ENCODE results near the gene ARHGDIB.

The ARHGDIB gene

GRCh38 chr12:14934511-14934910 is 26.9 kb downstream of the ARHGDIB start:
- in situ Hi-C loops (cut with HindIII; ENCODE audit: low sequenced_read_pairs), result loop anchor here (5.0 kb wide), 1 partner anchor 42 kb away; no protein-coding TSS in a partner anchor

- in situ Hi-C loops (cut with HindIII; ENCODE audit: low sequenced_read_pairs), result loop anchor here (5.0 kb wide), 1 partner anchor 40 kb away; no protein-coding TSS in a partner anchor
Observed at GRCh38 chr12:14931791-14932560, 29.4 kb downstream of the ARHGDIB start.

- in situ Hi-C loops (cut with HindIII; ENCODE audit: low sequenced_read_pairs), result loop anchor here (5.0 kb wide), 1 partner anchor 39 kb away; no protein-coding TSS in a partner anchor
Observed at GRCh38 chr12:14931359-14931758, 30.0 kb downstream of the ARHGDIB start.

GRCh38 chr12:14930299-14930698 is 31.1 kb downstream of the ARHGDIB start:
- in situ Hi-C loops (cut with HindIII; ENCODE audit: low sequenced_read_pairs), result loop anchor here (5.0 kb wide), 1 partner anchor 38 kb away; no protein-coding TSS in a partner anchor

- in situ Hi-C loops (cut with HindIII; ENCODE audit: low sequenced_read_pairs), result no loop called here
Observed at GRCh38 chr12:14928931-14929330, 32.5 kb downstream of the ARHGDIB start.

- in situ Hi-C loops (cut with HindIII; ENCODE audit: low sequenced_read_pairs), result no loop called here
Observed at GRCh38 chr12:14927267-14927666, 34.1 kb downstream of the ARHGDIB start.

GRCh38 chr12:14924541-14924940 is 36.9 kb downstream of the ARHGDIB start:
- in situ Hi-C loops (cut with HindIII; ENCODE audit: low sequenced_read_pairs), result no loop called here

GRCh38 chr12:14923944-14924343 is 37.5 kb downstream of the ARHGDIB start:
- in situ Hi-C loops (cut with HindIII; ENCODE audit: low sequenced_read_pairs), result no loop called here

- in situ Hi-C loops (cut with HindIII; ENCODE audit: low sequenced_read_pairs), result no loop called here
Observed at GRCh38 chr12:14921218-14921617, 40.2 kb downstream of the ARHGDIB start.

GRCh38 chr12:14920475-14921126 is 40.8 kb downstream of the ARHGDIB start:
- in situ Hi-C loops (cut with HindIII; ENCODE audit: low sequenced_read_pairs), result no loop called here

- in situ Hi-C loops (cut with HindIII; ENCODE audit: low sequenced_read_pairs), result no loop called here
Observed at GRCh38 chr12:14919455-14919854, 41.9 kb downstream of the ARHGDIB start.

GRCh38 chr12:14915736-14916135 is 45.7 kb downstream of the ARHGDIB start:
- in situ Hi-C loops (cut with HindIII; ENCODE audit: low sequenced_read_pairs), result no loop called here

GRCh38 chr12:14913381-14913781 is 48.0 kb downstream of the ARHGDIB start:
- in situ Hi-C loops (cut with HindIII; ENCODE audit: low sequenced_read_pairs), result no loop called here

- in situ Hi-C loops (cut with HindIII; ENCODE audit: low sequenced_read_pairs), result no loop called here
Observed at GRCh38 chr12:14911131-14911530, 50.3 kb downstream of the ARHGDIB start.

- in situ Hi-C loops (cut with HindIII; ENCODE audit: low sequenced_read_pairs), result no loop called here
Observed at GRCh38 chr12:14910090-14910915, 51.1 kb downstream of the ARHGDIB start.

- in situ Hi-C loops (cut with HindIII; ENCODE audit: low sequenced_read_pairs), result no loop called here
Observed at GRCh38 chr12:14907953-14908352, 53.4 kb downstream of the ARHGDIB start.

- in situ Hi-C loops (cut with HindIII; ENCODE audit: low sequenced_read_pairs), result no loop called here
Observed at GRCh38 chr12:14906114-14906513, 55.3 kb downstream of the ARHGDIB start.

- in situ Hi-C loops (cut with HindIII; ENCODE audit: low sequenced_read_pairs), result no loop called here
Observed at GRCh38 chr12:14905269-14906004, 56.0 kb downstream of the ARHGDIB start.

GRCh38 chr12:14904854-14905253 is 56.5 kb downstream of the ARHGDIB start:
- in situ Hi-C loops (cut with HindIII; ENCODE audit: low sequenced_read_pairs), result no loop called here

GRCh38 chr12:14903386-14904098 is 57.9 kb downstream of the ARHGDIB start:
- in situ Hi-C loops (cut with HindIII; ENCODE audit: low sequenced_read_pairs), result no loop called here
